Measurements from ENCODE around the gene RXRA.

The RXRA gene

DNA sequence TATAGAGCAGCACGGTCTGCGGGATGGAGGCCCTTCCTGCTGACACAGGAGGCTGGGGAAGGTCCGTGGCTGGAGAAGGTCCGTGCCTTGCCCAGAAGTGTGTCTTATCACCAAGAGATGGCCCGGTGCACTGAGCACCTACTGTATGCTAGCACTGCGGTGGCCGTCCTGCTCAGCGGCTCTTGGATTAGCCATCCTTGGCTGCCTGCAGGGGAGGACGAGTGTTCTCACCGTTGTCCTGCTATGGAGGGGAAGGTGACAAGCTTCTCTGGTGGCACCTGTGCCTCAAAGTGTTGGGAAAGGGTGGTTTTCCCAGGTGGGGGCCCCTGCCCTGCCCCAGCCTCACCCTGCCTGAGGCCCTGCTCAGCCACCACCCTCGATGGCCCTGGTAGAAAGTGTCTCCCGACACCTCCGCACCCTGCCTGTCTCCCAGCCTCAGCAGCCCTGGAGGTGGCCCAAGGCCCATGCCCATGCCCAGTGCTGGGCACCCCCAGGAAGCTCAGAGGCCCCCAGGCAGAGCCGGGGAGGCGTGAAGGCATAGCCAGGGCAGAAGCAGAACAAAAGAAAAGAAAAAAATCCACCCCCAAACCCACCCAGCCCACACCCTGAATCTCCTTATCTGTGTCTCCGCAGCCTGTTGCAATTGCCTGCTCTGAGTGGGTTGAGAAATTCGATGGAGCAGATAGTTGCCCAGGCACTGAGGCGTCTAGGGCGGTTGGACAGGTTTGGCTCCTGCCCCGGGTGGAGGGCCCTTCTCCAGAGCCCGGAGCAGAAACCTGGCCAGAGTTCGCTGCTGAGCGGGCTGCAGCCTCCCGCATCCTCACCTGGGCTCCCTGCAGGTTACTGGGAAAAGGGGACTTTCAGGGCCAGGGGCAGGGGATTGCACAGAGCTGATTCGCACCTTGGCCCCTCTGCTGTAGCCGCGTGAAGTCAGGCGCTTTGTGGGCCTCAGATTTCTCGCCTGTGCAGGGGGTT lies 30.5 kb downstream of the RXRA start:
- DNase-seq = no peak

DNA sequence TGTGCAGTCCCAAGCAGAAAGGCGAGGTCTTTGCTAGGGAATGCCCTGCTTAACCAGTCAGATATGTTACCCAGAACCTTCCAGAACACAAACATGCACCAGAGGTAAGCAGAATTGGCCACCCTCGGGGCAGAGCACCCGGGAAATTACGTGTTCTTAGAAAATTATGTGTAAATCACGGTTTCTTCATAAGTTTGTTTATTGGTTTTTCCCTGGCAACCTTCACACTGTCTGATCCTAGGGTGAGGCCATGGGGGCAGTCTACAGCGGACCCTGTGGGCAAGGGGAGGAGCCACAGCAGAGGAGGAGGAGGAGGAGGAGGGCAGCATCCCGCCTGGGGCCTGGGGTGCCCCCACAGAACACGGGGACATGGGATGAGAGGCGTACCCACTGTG lies 31.4 kb downstream of the RXRA start:
- DNase-seq = no peak

DNA sequence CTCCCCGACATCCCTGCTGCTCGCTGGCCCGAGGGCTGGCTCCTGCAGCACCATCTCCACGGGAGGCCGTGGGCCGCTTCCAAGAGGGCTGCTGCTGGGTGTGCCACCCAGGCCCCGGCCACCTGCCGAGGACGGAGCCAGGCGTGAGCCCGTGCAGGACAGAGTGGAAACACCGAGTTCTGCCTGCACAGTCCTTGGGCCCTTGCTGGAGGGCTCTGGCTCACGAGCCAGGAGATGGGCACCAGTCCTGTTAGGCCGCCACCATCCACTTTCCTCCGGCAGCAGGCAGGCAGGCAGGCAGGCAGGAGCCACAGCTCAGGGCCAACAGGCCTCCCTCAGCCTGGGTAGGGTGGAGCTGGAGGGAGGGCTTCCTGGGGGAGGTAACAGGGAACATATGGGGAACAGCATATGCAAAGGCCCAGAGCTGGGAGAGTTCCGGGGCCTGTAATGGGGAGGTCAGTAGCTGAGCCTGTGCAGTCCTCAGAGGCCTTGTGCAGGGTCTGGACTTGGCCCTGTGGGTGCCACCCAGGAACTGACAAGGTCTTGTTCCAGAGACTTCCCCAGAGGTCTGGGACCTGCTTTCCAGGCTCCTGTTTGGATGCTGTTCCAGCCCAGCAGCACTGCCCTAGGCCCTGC lies 31.9 kb downstream of the RXRA start:
- DNase-seq = no peak

DNA sequence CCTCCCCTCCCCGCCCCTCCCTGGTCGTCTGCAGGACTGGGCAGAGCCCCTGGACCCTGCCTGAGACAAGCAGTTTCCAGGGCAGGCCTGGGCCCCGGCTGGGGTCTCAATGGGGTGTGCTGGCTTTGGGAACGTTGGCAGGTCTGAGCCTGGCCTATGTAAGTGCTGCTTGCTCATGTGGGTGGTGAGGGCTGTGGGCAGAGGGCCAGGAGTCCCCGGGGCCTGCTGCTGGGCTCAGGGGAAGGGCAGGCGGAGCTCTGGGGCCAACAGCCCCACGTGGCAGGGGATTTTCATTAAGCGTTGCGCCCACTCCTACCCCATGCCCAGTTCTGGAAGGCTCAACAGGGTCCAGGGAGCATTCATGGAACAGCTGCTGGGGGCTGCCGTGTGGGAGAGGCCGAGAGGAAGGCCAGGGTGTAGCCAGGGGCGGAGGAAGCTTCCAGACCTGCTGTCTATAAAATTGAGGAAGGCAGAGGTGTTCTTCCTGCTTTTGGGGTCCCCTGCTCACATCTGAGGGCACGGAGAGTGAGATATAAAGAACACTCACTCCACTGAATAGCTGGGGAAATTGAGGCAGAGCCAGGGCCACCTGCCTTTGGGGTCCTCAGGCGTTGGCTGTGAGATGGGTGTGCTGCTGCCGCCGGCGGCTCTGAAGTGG lies 32.5 kb downstream of the RXRA start:
- no peak for DNase-seq

DNA sequence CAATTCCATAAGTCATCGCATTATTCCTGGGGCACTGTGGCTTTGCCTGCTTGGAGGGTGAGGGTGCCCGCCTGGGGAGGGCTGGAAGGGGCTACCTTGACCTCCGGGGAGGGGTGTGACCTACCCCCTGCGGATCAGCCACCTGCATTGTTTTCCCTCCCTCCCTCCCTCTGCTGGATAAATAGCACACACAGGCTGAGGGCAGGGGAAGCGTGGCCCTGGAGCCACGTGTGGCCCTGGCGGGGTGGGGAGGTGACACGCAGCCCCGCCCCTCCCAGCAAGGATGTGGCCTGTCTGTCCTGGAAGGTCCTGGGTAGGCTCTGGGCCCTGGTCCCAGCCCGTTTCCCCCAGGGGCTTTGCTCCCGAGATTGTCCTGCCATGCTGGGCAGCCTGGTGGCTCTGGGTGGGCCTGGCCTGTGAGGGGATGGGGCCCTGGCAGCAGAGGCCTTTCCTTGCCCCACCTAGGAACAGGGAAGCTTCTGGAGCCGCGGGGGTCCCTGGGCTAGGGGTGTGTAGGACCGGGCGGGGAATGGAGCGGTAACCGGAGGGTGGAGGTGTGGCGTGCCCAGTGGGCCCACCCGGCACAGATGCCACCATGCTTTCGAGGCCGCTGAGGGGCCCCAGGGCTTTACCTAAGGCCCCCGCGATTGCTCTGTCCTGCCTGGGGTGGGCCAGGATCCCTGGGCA lies 33.4 kb downstream of the RXRA start:
- DNase-seq = no peak

- no peak for DNase-seq
Measured at GRCh38 chr9:134360180-134360759, 34.0 kb downstream of the RXRA start.

DNA sequence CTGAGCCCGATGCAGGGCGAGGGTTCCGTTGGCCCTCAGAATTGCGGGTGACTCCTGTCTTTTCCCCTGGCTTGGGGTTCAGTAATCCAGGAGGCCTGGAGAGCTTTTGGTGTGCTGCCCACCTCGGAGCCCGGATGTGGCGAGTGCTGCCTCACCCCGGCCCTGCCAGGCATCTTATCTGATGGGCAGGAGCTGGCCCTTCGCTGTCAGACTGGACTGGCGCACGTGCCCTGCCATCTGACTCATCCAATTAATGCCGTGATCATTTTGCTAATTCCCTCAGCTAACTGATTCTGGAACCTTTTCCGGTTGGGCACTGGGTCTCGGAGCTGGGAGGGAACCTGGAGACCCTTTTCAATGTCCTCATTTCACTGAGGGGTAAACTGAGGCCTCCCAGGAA lies 34.6 kb downstream of the RXRA start:
- no peak for DNase-seq

- DNase-seq = no peak
Measured at GRCh38 chr9:134361426-134361825, 35.2 kb downstream of the RXRA start.

GRCh38 chr9:134361843-134362414 lies 35.7 kb downstream of the RXRA start:
- DNase-seq = no peak

- DNase-seq = no peak
Measured at GRCh38 chr9:134363450-134363849, 37.2 kb downstream of the RXRA start.

- no peak for DNase-seq
Measured at GRCh38 chr9:134364391-134365114, 38.3 kb downstream of the RXRA start.

- DNase-seq = no peak
Measured at GRCh38 chr9:134365115-134365596, 38.9 kb downstream of the RXRA start.

GRCh38 chr9:134365791-134366222 lies 39.6 kb downstream of the RXRA start:
- DNase-seq = no peak

DNA sequence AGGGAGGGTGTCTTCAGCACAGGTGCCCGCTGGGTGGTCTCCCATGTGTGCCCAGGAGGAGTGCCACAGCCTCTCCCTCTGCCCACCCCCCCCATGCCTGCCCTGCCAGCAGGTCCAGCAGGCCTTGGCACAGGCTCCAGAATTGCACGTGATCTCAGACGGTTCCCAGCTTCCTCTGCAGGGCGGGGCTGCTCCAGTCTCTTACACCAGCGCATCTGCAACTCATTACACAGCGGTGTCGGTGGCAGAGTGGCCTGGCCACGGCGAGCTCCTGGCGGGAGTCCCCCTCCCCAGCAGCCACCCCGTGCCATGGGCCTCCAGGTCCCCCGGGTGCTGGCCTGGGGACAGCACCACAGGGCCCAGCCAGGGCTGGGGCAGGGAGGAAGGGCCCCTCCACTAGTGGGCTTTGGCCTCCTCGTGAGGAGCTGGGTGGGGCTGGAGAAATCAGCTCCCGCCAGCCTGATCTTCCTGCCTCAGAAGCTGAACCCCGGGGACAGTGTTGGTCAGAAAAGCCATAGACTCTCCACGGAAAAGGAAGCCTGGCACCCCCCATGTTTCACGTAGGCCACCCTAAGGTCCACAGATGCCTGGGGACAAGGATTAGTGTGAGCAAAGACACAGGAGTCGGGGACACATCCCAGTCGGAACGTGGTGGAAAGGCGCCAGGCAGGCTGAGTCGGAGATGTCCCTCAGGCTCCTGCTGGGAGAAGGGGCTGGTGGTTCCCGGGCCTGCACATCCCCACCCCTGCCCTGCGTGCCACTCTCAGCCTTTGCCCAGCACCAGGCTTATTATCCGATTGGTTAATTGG lies 40.2 kb downstream of the RXRA start:
- DNase-seq = no peak

- no peak for DNase-seq
Measured at GRCh38 chr9:134367061-134367460, 40.8 kb downstream of the RXRA start.

- no peak for DNase-seq
Measured at GRCh38 chr9:134367791-134368490, 41.7 kb downstream of the RXRA start.

GRCh38 chr9:134368571-134368970 lies 42.3 kb downstream of the RXRA start:
- no peak for DNase-seq

DNA sequence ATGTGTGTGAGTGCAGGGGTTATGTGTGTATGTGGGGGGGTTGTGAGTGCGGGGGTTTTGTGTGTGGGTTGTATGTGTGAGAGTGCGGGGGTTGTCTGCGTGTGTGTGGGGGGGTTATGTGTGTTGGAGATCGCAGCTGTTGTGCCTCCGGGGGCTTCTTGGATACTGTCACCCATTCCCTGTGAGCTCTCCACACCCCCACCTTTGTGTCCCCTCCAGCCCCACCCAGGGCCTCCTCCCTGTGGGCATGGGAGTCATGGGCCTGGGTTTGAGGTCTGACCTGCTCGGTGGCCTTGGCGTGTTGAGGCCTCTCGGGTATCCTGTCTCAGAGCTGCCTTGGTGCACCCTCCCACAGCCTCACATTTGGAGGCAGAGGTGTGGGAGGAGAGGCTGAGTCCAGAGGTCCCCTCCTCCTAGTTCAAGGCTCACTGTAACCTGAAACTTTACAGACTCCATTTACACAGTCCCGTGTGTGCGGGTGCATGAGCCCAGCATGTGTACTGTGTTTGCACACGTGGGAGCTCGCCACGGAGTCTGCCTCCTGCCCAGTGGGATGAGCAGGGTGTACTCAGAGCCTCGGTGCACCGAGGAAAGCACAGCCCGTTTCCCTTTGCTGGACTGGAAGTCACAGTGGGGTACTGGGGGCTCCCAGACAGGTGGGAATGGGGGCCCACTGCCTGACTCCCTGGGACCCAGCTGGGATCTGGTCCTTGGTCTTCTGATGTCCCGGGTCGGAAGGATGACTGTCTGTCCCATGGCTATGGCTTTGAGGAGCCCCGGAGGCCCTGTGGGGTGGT lies 43.4 kb downstream of the RXRA start:
- DNase-seq = no peak

- no peak for DNase-seq
Measured at GRCh38 chr9:134370213-134370492, 43.9 kb downstream of the RXRA start.
